ENCODE data around the gene CPNE4.

CPNE4 gene

GRCh38 chr3:131730581-131730980 lies 304.2 kb downstream of the CPNE4 start:
- TF ChIP-seq CTCF (conservative IDR thresholded peaks at IDR 0.05; ENCODE audit: control insufficient read depth, insufficient read depth, low read depth, low read length): no peak
- H3K4me3 ChIP-seq (ENCODE audit: control insufficient read depth, low read depth, low read length): no peak overlapping the region
- DNase-seq (ENCODE audit: low read depth): peak; percentile 38

GRCh38 chr3:131729643-131730017 lies 305.2 kb downstream of the CPNE4 start:
- DNase-seq (ENCODE audit: low read depth): peak; percentile 11
- no peak for TF ChIP-seq CTCF (conservative IDR thresholded peaks at IDR 0.05; ENCODE audit: control insufficient read depth, insufficient read depth, low read depth, low read length)
- H3K4me3 ChIP-seq (ENCODE audit: control insufficient read depth, low read depth, low read length): no peak overlapping the region

- no peak for DNase-seq (ENCODE audit: low read depth)
- no peak overlapping the region for H3K4me3 ChIP-seq (ENCODE audit: control insufficient read depth, low read depth, low read length)
- TF ChIP-seq CTCF (conservative IDR thresholded peaks at IDR 0.05; ENCODE audit: control insufficient read depth, insufficient read depth, low read depth, low read length): no peak
These were observed 305.7 kb downstream of the CPNE4 start for GRCh38 chr3:131728898-131729642.

- no peak for TF ChIP-seq CTCF (conservative IDR thresholded peaks at IDR 0.05; ENCODE audit: control insufficient read depth, insufficient read depth, low read depth, low read length)
- H3K4me3 ChIP-seq (ENCODE audit: control insufficient read depth, low read depth, low read length): no peak overlapping the region
- no peak for DNase-seq (ENCODE audit: low read depth)
These were observed 309.4 kb downstream of the CPNE4 start for GRCh38 chr3:131725414-131725813.

GRCh38 chr3:131723343-131723742 lies 311.5 kb downstream of the CPNE4 start:
- H3K4me3 ChIP-seq (ENCODE audit: control insufficient read depth, low read depth, low read length): no peak overlapping the region
- TF ChIP-seq CTCF (conservative IDR thresholded peaks at IDR 0.05; ENCODE audit: control insufficient read depth, insufficient read depth, low read depth, low read length): no peak
- DNase-seq (ENCODE audit: low read depth): no peak

GRCh38 chr3:131717493-131717892 lies 317.3 kb downstream of the CPNE4 start:
- H3K4me3 ChIP-seq (ENCODE audit: control insufficient read depth, low read depth, low read length): no peak overlapping the region
- no peak for DNase-seq (ENCODE audit: low read depth)
- TF ChIP-seq CTCF (conservative IDR thresholded peaks at IDR 0.05; ENCODE audit: control insufficient read depth, insufficient read depth, low read depth, low read length): no peak
